H7 (cell line): ENCODE data around the gene RABGAP1L. TPM values are rescaled to one million over a fixed set of nuclear protein-coding genes. Genes with fewer than 3 reads are reported as not detected.

Experiments
- DNase-seq: peaks from one replicate; pipeline ENCODE4 v3.0.0; 2012
- H3K27me3 ChIP-seq: 2 replicates; pipeline ENCODE4 v1.6.0; 2011; ENCODE audit warnings: mild to moderate bottlenecking, low read length; ENCODE audit not compliant: control insufficient read depth, insufficient read depth
- H3K36me3 ChIP-seq: replicated peaks from 2 replicates; pipeline ENCODE4 v1.5.1; 2011; ENCODE audit warnings: low read length; ENCODE audit not compliant: control insufficient read depth, insufficient read depth
- H3K4me3 ChIP-seq: 2 replicates; pipeline ENCODE4 v1.5.1; 2011; ENCODE audit warnings: low read depth, mild to moderate bottlenecking, control low read depth, low read length, moderate library complexity; ENCODE audit not compliant: insufficient read depth
- total RNA-seq: library from RNA; depleted of rRNA; stranded (reverse); fragments of >200 nt; shearing (Covaris generic); gene quantifications from 2 replicates; pipeline ENCODE4 v1.2.3, GENCODE V29; 2014

Gene RABGAP1L
- total RNA-seq, 1 experiment from 2014 or later: 31.9 TPM

GRCh38 chr1:174916846-174917245, 757.5 kb downstream of the RABGAP1L start:
- no peaks in the 10 kb centered on the region for H3K36me3 ChIP-seq
- no peak for DNase-seq
- H3K27me3 ChIP-seq: no peaks in the 10 kb centered on the region
- no peak overlapping the region for H3K4me3 ChIP-seq

- DNase-seq: no peak
- no peak overlapping the region for H3K4me3 ChIP-seq
- H3K27me3 ChIP-seq: no peaks in the 10 kb centered on the region
- H3K36me3 ChIP-seq: no peaks in the 10 kb centered on the region
Observed at GRCh38 chr1:174920093-174920492, 760.8 kb downstream of the RABGAP1L start.

- Histone ChIP-seq H3K36me3 (no peaks in the 10 kb centered on the region), H3K4me3 (no peak overlapping the region), H3K27me3 (no peaks in the 10 kb centered on the region)
- DNase-seq: no peak
Observed at GRCh38 chr1:174922121-174922520, 762.8 kb downstream of the RABGAP1L start.

- Histone ChIP-seq H3K27me3 (no peaks in the 10 kb centered on the region), H3K36me3 (no peaks in the 10 kb centered on the region), H3K4me3 (no peak overlapping the region)
- DNase-seq: no peak
Observed at GRCh38 chr1:174923820-174924219, 764.5 kb downstream of the RABGAP1L start.

- no peak overlapping the region for H3K4me3 ChIP-seq
- H3K36me3 ChIP-seq: no peaks in the 10 kb centered on the region
- H3K27me3 ChIP-seq: no peaks in the 10 kb centered on the region
- no peak for DNase-seq
Observed at GRCh38 chr1:174928541-174928940, 769.2 kb downstream of the RABGAP1L start.

- Histone ChIP-seq H3K4me3 (no peak overlapping the region), H3K36me3 (no peaks in the 10 kb centered on the region), H3K27me3 (no peaks in the 10 kb centered on the region)
- DNase-seq: no peak
Observed at GRCh38 chr1:174931214-174931613, 771.9 kb downstream of the RABGAP1L start.

- H3K27me3 ChIP-seq: no peaks in the 10 kb centered on the region
- H3K36me3 ChIP-seq: no peaks in the 10 kb centered on the region
- DNase-seq: no peak
- no peak overlapping the region for H3K4me3 ChIP-seq
Observed at GRCh38 chr1:174932587-174932986, 773.3 kb downstream of the RABGAP1L start.

GRCh38 chr1:174935961-174936727, 776.8 kb downstream of the RABGAP1L start:
- DNase-seq: no peak
- no peaks in the 10 kb centered on the region for H3K36me3 ChIP-seq
- H3K27me3 ChIP-seq: no peaks in the 10 kb centered on the region
- H3K4me3 ChIP-seq: no peak overlapping the region

- DNase-seq: no peak
- H3K27me3 ChIP-seq: no peaks in the 10 kb centered on the region
- H3K36me3 ChIP-seq: no peaks in the 10 kb centered on the region
- no peak overlapping the region for H3K4me3 ChIP-seq
Observed at GRCh38 chr1:174938281-174939007, 779.1 kb downstream of the RABGAP1L start.

GRCh38 chr1:174939775-174940545, 780.6 kb downstream of the RABGAP1L start:
- Histone ChIP-seq H3K27me3 (no peaks in the 10 kb centered on the region), H3K4me3 (no peak overlapping the region), H3K36me3 (no peaks in the 10 kb centered on the region)
- DNase-seq: no peak

- Histone ChIP-seq H3K36me3 (no peaks in the 10 kb centered on the region), H3K4me3 (no peak overlapping the region), H3K27me3 (no peaks in the 10 kb centered on the region)
- no peak for DNase-seq
Observed at GRCh38 chr1:174940646-174941175, 781.4 kb downstream of the RABGAP1L start.

GRCh38 chr1:174942547-174943255, 783.4 kb downstream of the RABGAP1L start:
- Histone ChIP-seq H3K4me3 (no peak overlapping the region), H3K36me3 (no peaks in the 10 kb centered on the region), H3K27me3 (no peaks in the 10 kb centered on the region)
- DNase-seq: no peak

GRCh38 chr1:174946031-174946430, 786.7 kb downstream of the RABGAP1L start:
- Histone ChIP-seq H3K36me3 (no peaks in the 10 kb centered on the region), H3K4me3 (no peak overlapping the region), H3K27me3 (no peaks in the 10 kb centered on the region)
- no peak for DNase-seq

GRCh38 chr1:174949061-174949460, 789.7 kb downstream of the RABGAP1L start:
- no peaks in the 10 kb centered on the region for H3K36me3 ChIP-seq
- no peak overlapping the region for H3K4me3 ChIP-seq
- no peak for DNase-seq
- H3K27me3 ChIP-seq: no peaks in the 10 kb centered on the region
